Tracheal epithelial cell (primary cell): ENCODE data around the gene PDPR. TPM values are rescaled to one million over a fixed set of nuclear protein-coding genes. Genes with fewer than 3 reads are reported as not detected.

Experiments used
- total RNA-seq: library from RNA; depleted of rRNA; stranded (reverse); fragments of >200 nt; gene quantifications from 2 replicates; pipeline ENCODE4 v1.2.1, GENCODE V29; 2014

Gene PDPR
- 7.9 and 9.4 TPM in 2 replicates for total RNA-seq

GRCh38 chr16:70113982-70114826 lies at the start of gene PDPR:
Gene PDPR, plus strand, starts transcription at chr16:70114332. Its CDS starts 6,161 bp downstream, at chr16:70120493.

GRCh38 chr16:70173212-70173837 lies 59.2 kb downstream of the PDPR start, which contains the start of gene CLEC18C:
Gene CLEC18C, plus strand, starts transcription at chr16:70173787. Its CDS starts 492 bp downstream, at chr16:70174279.

Other genes starting within 250 kb of the PDPR start
- under 0.01 and 1.2 TPM in 2 replicates for gene CLEC18A, start 163.0 kb upstream of the PDPR start, total RNA-seq
- 0.21 and 1.4 TPM in 2 replicates for gene CLEC18C, start 59.5 kb downstream of the PDPR start, total RNA-seq
- gene EXOSC6, start 137.6 kb downstream of the PDPR start, total RNA-seq = 35.7 and 40.1 TPM in 2 replicates
- gene AARS1, start 175.2 kb downstream of the PDPR start, total RNA-seq = 221 and 270 TPM in 2 replicates
- gene DDX19B, start 184.9 kb downstream of the PDPR start, total RNA-seq = 19.3 and 26.0 TPM in 2 replicates
- gene DDX19A, start 232.6 kb downstream of the PDPR start, total RNA-seq = 27.7 and 38.8 TPM in 2 replicates